ENCODE data around the gene NFATC2. TPM values are rescaled to one million over a fixed set of nuclear protein-coding genes. Genes with fewer than 3 reads are reported as not detected.

Gene NFATC2
- total RNA-seq, 1 experiment from 2014 or later, result 5.0 TPM

DNA sequence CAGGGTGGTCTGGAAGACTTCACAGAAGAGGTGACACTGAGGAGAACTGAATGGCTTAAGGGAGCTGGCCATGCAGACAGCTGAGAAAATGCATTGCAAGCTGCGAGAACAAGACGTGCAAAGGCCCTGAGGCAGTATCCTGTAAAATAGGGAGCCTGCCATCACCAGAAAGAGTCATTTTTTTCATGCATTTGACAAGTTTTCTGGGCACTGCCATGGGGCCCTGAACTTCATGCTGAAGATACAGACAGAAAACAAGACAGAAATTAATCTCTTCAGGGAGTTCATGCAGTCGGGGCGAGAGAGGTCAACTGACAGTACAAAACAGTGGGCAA lies 28.9 kb upstream of the NFATC2 start:
- intact Hi-C loops (cut with micrococcal nuclease), result no loop called here
- H4K20me1 ChIP-seq (ENCODE audit: insufficient read depth), result no peaks in the 10 kb centered on the region
- H3K9me3 ChIP-seq (ENCODE audit: control insufficient read depth in 1 of 2, insufficient read depth in 1 of 2, low read depth in 1 of 2, low read length in 2 of 2), result no peaks in the 10 kb centered on the region; a peak in 1 of 4 replicates
- H2AFZ ChIP-seq (ENCODE audit: low read depth, low read length, poor library complexity, severe bottlenecking), result no peak overlapping the region
- ChIA-PET RAD21 (ENCODE audit: low non-redundant PET in 1 of 2, low total read pairs in 2 of 2, uncharacterized antibody in 2 of 2, unreplicated experiment in 2 of 2) (no interaction called here), POLR2A (no interaction called here), CTCF (no interaction called here)
- H3K4me2 ChIP-seq (ENCODE audit: low read length), result no peak overlapping the region
- H3K27ac ChIP-seq (ENCODE audit: low read depth, low read length), result no peak overlapping the region
- ATAC-seq, result no peak
- H3K4me3 ChIP-seq (replicated peaks in 1 of 2; ENCODE audit: low read depth in 1 of 2, low read length in 2 of 2), result no peak overlapping the region
- H3K79me2 ChIP-seq (ENCODE audit: insufficient read depth, low read length), result no peaks in the 10 kb centered on the region
- H3K9me2 ChIP-seq (ENCODE audit: insufficient read depth), result no peaks in the 10 kb centered on the region
- no peaks in the 10 kb centered on the region for H3K36me3 ChIP-seq (ENCODE audit: control insufficient read depth in 1 of 2, insufficient read depth in 2 of 2, low read length in 2 of 2)
- H3K9ac ChIP-seq (ENCODE audit: low read length), result no peak overlapping the region
- H3K27me3 ChIP-seq (ENCODE audit: insufficient read depth, low read length), result no peaks in the 10 kb centered on the region
- BruUV-seq (replicated peaks), result no TSS peak
- TF ChIP-seq JUND (IDR thresholded peaks at IDR 0.05) (no peak), EGR1 (IDR thresholded peaks at IDR 0.05; ENCODE audit: low read depth) (no peak), SIN3A (IDR thresholded peaks at IDR 0.05; ENCODE audit: low read depth) (no peak), POLR2A (IDR thresholded peaks at IDR 0.05; ENCODE audit: borderline replicate concordance, extremely low read depth, insufficient read depth, insufficient read length) (no peak), CBX3 (IDR thresholded peaks at IDR 0.05; ENCODE audit: low read depth) (no peak), MAX (IDR thresholded peaks at IDR 0.05) (no peak), ZNF274 (IDR thresholded peaks at IDR 0.05; ENCODE audit: low read depth, low read length) (no peak)
- no peak for DNase-seq (ENCODE audit: low read depth, low spot score)
- peaks cover 0 to 8% of the 10 kb centered on the region in 2 experiments; a peak in 2 of 4 replicates for H3K4me1 ChIP-seq (ENCODE audit: control insufficient read depth in 1 of 2, insufficient read depth in 2 of 2, low read length in 2 of 2)

- no TSS peak for BruUV-seq (replicated peaks)
- no peak overlapping the region for H3K9ac ChIP-seq (ENCODE audit: low read length)
These were observed 28.4 kb upstream of the NFATC2 start for GRCh38 chr20:51570739-51571459.

More at GRCh38 chr20:51570739-51571459, 28.4 kb upstream of the NFATC2 start:
- Histone ChIP-seq H3K9me2 (ENCODE audit: insufficient read depth) (no peaks in the 10 kb centered on the region), H3K79me2 (ENCODE audit: insufficient read depth, low read length) (no peaks in the 10 kb centered on the region), H2AFZ (ENCODE audit: low read depth, low read length, poor library complexity, severe bottlenecking) (no peak overlapping the region), H3K9me3 (ENCODE audit: control insufficient read depth in 1 of 2, insufficient read depth in 1 of 2, low read depth in 1 of 2, low read length in 2 of 2) (no peaks in the 10 kb centered on the region; a peak in 1 of 4 replicates), H3K4me2 (ENCODE audit: low read length) (no peak overlapping the region), H3K4me1 (ENCODE audit: control insufficient read depth in 1 of 2, insufficient read depth in 2 of 2, low read length in 2 of 2) (peaks cover 0 to 8% of the 10 kb centered on the region in 2 experiments; a peak in 2 of 4 replicates), H4K20me1 (ENCODE audit: insufficient read depth) (no peaks in the 10 kb centered on the region), H3K36me3 (ENCODE audit: control insufficient read depth in 1 of 2, insufficient read depth in 2 of 2, low read length in 2 of 2) (no peaks in the 10 kb centered on the region), H3K27ac (ENCODE audit: low read depth, low read length) (no peak overlapping the region), H3K27me3 (ENCODE audit: insufficient read depth, low read length) (no peaks in the 10 kb centered on the region), H3K4me3 (replicated peaks in 1 of 2; ENCODE audit: low read depth in 1 of 2, low read length in 2 of 2) (no peak overlapping the region)
- CTCF ChIA-PET, result no interaction called here
- ATAC-seq (no peak), DNase-seq (ENCODE audit: low read depth, low spot score) (no peak)
- RAD21 ChIA-PET (ENCODE audit: low non-redundant PET in 1 of 2, low total read pairs in 2 of 2, uncharacterized antibody in 2 of 2, unreplicated experiment in 2 of 2), result no interaction called here
- POLR2A ChIA-PET, result no interaction called here
- TF ChIP-seq EZH2phosphoT487 (IDR thresholded peaks at IDR 0.05; ENCODE audit: borderline replicate concordance) (no peak), CEBPB (IDR thresholded peaks at IDR 0.05; ENCODE audit: low read depth) (no peak)
- intact Hi-C loops (cut with micrococcal nuclease), result no loop called here

All from HCT116 (cell line).